Activated CD4-positive, alpha-beta T cell treated with anti-CD3 and anti-CD28 coated beads for 4 hours (primary cell): ENCODE results near the gene TEX12.

Source experiments
- DNase-seq, 2 donors: peaks; one replicate each; pipeline ENCODE4 v3.0.0-alpha.2; 2020

TEX12 gene

GRCh38 chr11:112213753-112214152 is 46.6 kb downstream of the TEX12 start:
- no peak for DNase-seq

GRCh38 chr11:112215621-112216020 is 48.4 kb downstream of the TEX12 start:
- no peak for DNase-seq

GRCh38 chr11:112216561-112217105 is 49.5 kb downstream of the TEX12 start:
- no peak for DNase-seq

- DNase-seq = peak; percentile 33 to 49
Measured at GRCh38 chr11:112219476-112220232, 52.5 kb downstream of the TEX12 start.

GRCh38 chr11:112221274-112221835 is 54.2 kb downstream of the TEX12 start:
- DNase-seq = no peak
